Right kidney (tissue), 1 donor: Measurements from ENCODE around the gene TMEM82.

Source experiments
- DNase-seq: peaks from one replicate; pipeline ENCODE4 v3.0.0-alpha.2; 2016

TMEM82 gene

GRCh38 chr1:15735304-15736037, 6.8 kb upstream of the TMEM82 start:
- DNase-seq, result no peak

DNA sequence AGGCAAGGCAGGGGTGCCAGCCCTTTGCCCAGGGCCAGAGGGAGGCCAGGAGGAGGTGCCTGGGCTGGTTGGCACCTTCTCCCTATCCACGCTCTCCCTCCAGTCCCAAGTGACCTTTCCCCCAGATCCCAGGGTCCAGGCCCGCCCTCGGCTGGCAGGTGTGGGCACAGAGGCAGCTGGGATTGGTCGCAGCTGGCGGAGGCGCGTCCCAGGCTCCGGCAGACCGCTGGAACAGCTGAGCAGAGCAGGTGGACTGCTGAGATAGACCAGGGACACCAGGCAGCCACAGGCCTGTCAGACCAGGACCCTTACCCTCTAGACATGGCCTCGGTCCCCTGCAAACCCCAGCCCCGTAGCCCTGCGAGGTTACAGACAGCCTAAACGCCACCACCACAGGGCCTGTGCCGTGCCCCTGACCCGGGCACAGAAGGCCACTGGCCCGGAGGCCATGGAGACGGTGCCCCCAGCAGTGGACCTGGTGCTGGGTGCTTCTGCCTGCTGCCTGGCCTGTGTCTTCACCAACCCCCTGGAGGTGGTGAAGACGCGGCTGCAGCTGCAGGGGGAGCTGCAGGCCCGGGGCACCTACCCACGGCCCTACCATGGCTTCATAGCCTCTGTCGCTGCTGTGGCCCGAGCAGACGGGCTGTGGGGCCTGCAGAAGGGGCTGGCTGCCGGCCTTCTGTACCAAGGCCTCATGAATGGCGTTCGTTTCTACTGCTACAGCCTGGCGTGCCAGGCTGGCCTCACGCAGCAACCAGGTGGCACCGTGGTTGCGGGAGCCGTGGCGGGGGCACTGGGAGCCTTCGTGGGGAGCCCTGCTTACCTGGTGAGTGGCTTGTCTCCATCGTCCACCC, 6.0 kb upstream of the TMEM82 start, which contains the start of gene SLC25A34:
Gene SLC25A34, plus strand, starts transcription at position 221 of the 854 bp plus-strand sequence. Its CDS starts 228 bp downstream, at position 449.
- no peak for DNase-seq

GRCh38 chr1:15736892-15737261, 5.4 kb upstream of the TMEM82 start:
- no peak for DNase-seq

GRCh38 chr1:15737324-15738319, 4.7 kb upstream of the TMEM82 start:
- DNase-seq, result no peak

- DNase-seq, result no peak
Observed at GRCh38 chr1:15738416-15739113, 3.7 kb upstream of the TMEM82 start.

DNA sequence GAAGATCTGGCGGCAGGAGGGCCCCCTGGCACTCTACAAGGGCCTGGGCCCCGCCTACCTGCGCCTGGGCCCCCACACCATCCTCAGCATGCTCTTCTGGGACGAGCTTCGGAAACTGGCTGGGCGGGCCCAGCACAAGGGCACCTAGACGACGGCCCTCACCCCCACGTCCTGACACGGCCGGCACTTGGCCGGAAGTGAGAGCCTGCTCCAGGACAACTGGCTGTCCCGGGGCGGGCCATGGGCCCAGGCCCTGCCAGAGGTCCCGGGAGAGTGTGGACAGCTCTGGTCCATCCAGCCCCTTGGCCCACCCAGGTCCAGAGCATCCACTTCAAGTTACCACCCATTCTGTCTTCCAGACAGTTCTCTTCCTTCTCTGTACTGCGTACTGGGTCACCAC, 3.0 kb upstream of the TMEM82 start:
- no peak for DNase-seq

- no peak for DNase-seq
Observed at GRCh38 chr1:15739745-15740144, 2.6 kb upstream of the TMEM82 start.

DNA sequence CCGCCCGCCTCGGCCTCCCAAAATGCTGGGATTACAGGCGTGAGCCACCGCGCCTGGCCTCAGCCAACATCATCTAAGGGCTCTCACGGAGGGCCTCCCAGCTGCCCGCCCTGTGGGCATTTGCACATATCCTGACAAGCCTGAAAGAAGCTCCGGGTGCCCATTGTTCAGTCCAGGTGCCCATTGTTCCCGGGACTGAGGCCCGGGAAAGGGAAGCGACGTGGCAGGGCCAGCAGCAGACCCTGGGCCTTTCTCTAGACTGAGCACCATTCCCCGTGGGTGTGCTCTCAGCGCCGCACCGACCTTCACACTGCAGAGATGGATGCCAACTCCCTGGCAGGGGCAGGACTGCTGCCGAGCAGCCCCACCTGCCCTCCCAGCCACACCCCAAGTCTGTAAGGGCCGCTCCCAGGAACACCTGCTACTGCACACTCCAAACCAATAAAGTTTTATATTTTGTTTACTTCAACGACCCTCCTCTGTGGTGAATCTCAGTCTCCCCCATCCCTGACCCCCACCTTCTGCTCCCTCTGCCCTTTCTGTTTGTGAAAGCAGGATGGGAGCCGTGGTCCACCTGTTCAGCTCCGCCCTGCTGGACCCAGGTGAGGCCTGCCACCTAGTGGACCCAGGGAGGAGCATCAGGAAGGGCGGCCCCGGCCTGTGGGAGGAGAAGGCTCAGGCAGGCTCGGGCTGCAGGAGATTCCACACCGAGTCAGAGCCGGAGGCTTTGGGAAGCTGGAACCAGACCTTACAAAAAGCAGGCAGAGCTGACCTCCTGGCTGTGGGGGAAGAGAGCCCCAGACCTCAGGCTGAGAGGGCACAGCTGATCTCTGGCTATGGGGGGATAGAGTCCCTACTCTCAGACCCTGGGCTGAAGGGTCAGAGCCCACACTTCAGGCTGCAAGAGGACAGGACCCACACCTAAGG, 1.1 kb upstream of the TMEM82 start:
- DNase-seq, result peak; percentile 65

DNA sequence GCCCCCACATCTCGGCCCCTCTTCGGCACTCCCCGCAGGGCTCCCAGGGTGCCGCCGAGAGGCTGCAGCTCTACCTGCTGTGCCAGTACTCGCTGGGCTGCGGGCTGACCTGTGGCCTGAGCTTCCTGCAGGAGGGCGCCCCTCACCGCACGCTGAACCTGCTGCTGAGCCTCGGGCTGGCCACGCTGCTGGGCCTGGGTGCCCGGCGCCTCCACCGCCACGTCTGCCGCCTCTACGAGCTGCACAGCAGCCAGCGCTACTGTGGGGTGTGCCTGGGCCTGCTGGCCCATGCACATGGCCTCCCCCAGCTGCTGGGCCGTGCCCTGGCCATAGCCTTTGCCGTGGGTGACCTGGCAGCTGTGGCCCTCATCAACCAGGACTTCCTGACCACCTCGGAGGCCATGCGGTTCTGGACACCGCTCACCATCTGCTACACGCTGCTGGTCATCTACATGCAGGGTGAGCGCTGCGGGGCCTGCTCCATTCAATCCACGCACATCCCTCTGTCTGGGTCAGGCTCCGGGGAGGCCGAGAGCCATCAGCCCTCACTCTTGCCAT, 1.9 kb downstream of the TMEM82 start:
- no peak for DNase-seq

GRCh38 chr1:15747378-15747777, 5.1 kb downstream of the TMEM82 start:
- DNase-seq, result no peak

- no peak for DNase-seq
Observed at GRCh38 chr1:15748264-15748663, 6.0 kb downstream of the TMEM82 start.

DNA sequence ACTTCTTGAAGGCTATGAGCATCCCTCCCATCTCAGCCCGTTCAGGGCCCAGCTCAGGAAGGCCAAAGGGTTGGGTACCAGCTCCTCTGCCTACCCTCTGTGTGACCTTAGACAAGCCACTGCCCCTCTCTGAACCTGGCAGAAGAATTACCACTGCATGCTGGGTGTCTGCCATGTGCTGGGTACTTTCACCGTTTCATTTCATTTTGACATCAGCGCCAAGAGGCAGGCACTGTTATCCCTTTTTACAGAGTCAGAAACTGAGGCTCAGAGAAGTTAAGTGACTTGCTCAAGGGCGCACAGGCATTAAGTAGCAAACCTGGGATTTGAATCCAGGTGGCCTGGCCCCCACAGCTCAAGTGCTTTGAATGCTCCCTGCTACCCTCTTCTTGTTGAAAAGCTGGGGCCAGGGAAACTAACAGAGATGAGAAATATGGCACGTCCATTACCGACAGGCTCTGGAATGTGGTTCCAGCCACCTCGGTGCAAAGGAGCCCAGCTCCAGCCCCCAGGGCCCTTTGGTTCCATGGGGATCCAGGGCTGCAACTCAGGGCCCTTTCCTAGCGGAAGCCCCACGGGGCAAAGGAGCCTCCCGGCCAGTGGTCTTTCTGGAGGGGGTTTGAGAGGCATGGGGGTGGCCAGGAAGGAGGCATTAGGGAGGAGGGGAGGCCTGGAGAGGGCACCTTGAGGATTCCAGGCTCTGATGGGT, 6.5 kb downstream of the TMEM82 start:
- DNase-seq, result no peak

DNA sequence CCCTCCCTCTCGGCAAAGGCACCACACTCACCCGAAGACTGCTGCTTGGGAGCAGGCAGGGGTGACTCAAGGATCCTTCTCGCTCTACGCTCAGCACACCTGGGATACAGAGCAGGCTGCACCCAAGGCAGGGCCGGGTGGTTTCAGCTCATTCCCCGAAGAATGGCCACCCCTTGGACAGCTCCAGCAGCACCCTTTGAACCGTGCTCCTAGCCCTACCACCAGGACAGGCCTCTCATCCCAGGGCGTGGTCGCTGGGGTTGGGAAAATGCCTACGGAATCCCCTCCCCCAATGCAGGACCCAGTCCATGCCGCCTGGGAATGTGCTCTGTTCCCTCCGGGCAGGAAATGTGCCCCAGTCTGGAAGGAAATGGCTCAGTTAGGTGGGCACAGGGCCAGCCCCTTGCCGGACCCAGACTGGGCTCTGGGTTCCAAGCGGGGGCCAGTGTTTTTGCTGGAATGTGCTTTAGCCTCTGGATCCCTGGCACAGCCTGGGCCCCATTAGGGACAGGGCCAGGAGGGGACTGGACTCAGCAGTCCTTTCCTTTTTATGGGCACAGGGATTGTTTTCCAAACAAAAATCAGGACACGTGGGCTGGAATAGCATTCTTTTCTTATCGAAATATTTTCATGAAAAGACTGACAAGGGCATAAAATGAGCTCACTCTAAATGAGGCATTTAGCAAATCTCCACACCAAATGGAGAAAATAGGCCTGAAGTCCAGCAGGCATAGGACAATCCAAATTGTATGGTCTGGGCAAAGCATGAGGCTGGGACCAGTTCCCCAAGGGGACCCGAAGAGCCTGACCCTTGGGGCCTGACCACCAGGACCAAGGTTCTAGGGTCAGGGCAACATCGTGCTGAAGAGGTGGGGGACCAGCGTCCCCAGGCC, 7.3 kb downstream of the TMEM82 start:
- DNase-seq, result no peak

DNA sequence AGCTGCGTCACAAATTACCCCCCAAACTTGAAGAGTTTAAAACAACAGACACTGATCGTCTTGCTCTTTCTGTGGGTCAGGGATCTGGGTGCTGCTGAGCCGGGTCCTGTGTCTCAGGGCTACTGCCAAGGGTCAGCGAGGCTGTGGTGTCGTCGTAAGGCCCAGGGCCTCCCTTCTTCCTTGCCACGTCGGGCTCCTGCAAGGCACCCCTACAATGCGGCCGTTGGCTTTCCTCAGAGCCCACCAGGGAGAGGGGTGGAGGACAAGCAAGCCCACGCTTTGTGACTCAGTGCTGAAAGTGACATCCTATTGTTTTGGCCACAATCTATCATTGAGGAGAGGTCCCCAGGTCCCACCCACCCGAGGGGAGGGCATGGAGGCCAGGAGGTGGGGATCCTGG, 8.6 kb downstream of the TMEM82 start:
- DNase-seq, result no peak

DNA sequence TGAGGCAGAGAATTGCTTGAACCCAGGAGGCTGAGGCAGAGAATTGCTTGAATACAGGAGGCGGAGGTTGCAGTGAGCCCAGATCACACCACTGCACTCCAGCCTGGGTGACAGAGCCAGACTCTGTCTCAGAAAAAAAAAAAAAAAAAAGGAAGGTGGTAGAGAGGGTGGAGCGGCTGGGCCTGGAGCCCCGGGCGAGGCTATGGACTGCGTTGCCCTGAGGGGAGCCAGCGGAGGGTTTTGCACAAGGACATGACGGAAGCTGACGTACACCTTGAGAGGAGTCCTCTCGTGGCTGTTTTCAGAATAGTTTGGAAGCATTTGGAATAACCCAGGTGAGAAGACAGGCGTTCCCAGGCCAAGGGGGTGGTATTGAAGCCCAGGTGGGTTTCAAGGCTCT, 9.4 kb downstream of the TMEM82 start:
- DNase-seq, result no peak

- no peak for DNase-seq
Observed at GRCh38 chr1:15753776-15754175, 11.5 kb downstream of the TMEM82 start.

GRCh38 chr1:15755021-15755645, 12.8 kb downstream of the TMEM82 start:
- DNase-seq, result no peak

- DNase-seq, result no peak
Observed at GRCh38 chr1:15755646-15756040, 13.3 kb downstream of the TMEM82 start.
